Head of caudate nucleus (tissue), 42 donors: ENCODE measurements around the gene CYP3A5.

Experiments
- DNase-seq, 42 donors: peaks; one replicate each; pipeline versions ENCODE4 v3.0.0 to v3.0.0-alpha.2; 2020 to 2021; ENCODE audit warnings: mixed read lengths in 7 of 42
- intact Hi-C: fragments of 100-400 bp; cut with DNase I; formaldehyde crosslinking; loops from one replicate; pipeline ENCODE4 v1.15.0; 2022

Gene CYP3A5

GRCh38 chr7:99621271-99621670, 58.5 kb downstream of the CYP3A5 start:
- intact Hi-C loops, result no loop called here

DNA sequence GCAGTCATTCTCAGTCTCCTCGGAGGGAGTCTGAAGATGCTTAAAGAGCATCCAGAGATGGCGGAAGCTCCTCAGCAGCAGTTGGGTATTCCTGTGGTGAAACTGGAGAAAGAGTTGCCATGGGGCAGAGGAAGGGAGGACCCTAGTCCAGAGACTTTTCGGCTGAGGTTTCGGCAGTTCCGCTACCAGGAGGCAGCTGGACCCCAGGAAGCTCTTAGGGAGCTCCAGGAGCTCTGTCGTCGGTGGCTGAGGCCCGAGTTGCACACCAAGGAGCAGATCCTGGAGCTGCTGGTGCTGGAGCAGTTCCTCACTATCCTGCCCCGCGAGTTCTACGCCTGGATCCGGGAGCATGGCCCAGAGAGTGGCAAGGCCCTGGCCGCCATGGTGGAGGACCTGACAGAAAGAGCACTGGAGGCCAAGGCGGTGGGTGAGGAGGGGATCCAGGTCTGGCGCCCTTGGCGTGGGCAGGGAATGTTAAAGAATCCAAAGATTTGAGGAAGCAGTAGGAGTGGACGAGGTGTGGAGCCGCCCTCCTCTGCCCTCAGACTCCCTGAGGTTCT, 60.1 kb downstream of the CYP3A5 start:
- intact Hi-C loops, result loop anchor here (5.0 to 10.0 kb wide), 2 partner anchors 62 to 115 kb away; partner anchors contain the start of genes ZKSCAN5, ZNF394 and ZNF655

More at GRCh38 chr7:99621271-99621670, 58.5 kb downstream of the CYP3A5 start:
- DNase-seq, result no peak

GRCh38 chr7:99618726-99619125, 61.1 kb downstream of the CYP3A5 start:
- intact Hi-C loops, result loop anchor here (5.0 to 10.0 kb wide), 2 partner anchors 61 to 114 kb away; partner anchors contain the start of genes ZKSCAN5, ZNF394 and ZNF655
- no peak for DNase-seq

More for the DNA sequence above, 60.1 kb downstream of the CYP3A5 start:
- peak in 1 of 42 donors; percentile 14 for DNase-seq

DNA sequence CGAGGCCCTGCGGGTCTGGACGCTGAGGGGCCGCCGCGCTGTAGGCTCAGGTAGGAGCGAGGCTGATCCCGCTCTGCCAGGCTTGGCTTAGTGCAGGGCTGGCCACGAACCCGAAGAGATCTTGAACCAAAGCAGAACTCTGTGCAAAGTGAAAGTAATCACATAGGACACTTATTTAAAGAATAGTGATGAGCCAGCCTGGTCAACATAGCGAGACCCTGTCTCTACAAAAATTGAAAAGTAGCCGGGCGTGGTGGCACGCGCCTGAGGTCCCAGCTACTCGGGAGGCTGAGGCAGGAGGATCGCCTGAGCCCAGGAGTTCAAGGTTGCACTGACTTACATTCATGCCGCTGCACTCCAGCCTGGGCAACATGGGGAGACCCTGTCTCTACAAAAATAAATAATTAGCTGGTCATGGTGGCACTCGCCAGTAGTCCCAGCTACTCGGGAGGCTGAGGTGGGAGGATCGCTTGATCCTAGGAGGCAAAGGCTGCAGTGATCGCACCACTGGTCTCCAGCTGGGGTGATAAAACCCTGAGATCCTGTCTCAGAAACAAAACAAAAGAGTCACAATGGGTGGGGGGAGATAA, 62.5 kb downstream of the CYP3A5 start:
- intact Hi-C loops, result loop anchor here (5.0 to 10.0 kb wide), 2 partner anchors 60 to 112 kb away; partner anchors contain the start of genes ZKSCAN5, ZNF394 and ZNF655

GRCh38 chr7:99616359-99617191, 63.2 kb downstream of the CYP3A5 start, which contains the start of gene ZSCAN25:
ZSCAN25 (plus strand) TSS chr7:99616946; CDS start chr7:99619607, 2,661 bp downstream.
- intact Hi-C loops, result loop anchor here (5.0 to 10.0 kb wide), 2 partner anchors 59 to 112 kb away; partner anchors contain the start of genes ZKSCAN5, ZNF394 and ZNF655
- peak; percentile 80 to 96 (median 90) for DNase-seq

More for the DNA sequence above, 62.5 kb downstream of the CYP3A5 start:
- no peak for DNase-seq

DNA sequence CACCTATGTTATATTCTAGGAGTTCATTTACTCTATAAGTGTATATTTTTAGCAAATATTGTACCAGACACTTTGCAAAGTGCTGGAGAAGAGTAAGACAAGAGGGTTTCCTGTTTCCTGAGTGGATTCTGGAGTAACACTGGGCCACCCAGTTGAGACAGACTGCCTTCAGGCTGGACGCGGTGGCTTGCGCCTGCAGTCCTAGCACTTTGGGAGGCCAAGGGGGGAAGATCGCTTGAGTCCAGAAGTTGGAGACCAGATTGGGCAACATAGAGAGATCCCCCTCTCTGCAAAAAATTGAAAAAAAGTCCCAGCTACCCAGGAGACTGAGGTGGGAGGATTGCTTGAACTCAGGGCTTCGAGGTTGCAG, 63.8 kb downstream of the CYP3A5 start:
- peak in 1 of 42 donors; percentile 29 for DNase-seq
- intact Hi-C loops, result loop anchor here (5.0 to 10.0 kb wide), 2 partner anchors 59 to 111 kb away; partner anchors contain the start of genes ZKSCAN5, ZNF394 and ZNF655

- intact Hi-C loops, result loop anchor here (10.0 kb wide), 1 partner anchor 110 kb away; the partner anchor contains the start of genes ZKSCAN5 and ZNF394
- DNase-seq, result no peak
Observed at GRCh38 chr7:99614495-99614894, 65.3 kb downstream of the CYP3A5 start.

- intact Hi-C loops, result no loop called here
- DNase-seq, result no peak
Observed at GRCh38 chr7:99607548-99607947, 72.2 kb downstream of the CYP3A5 start.

- no peak for DNase-seq
- intact Hi-C loops, result no loop called here
Observed at GRCh38 chr7:99606531-99606930, 73.3 kb downstream of the CYP3A5 start.

DNA sequence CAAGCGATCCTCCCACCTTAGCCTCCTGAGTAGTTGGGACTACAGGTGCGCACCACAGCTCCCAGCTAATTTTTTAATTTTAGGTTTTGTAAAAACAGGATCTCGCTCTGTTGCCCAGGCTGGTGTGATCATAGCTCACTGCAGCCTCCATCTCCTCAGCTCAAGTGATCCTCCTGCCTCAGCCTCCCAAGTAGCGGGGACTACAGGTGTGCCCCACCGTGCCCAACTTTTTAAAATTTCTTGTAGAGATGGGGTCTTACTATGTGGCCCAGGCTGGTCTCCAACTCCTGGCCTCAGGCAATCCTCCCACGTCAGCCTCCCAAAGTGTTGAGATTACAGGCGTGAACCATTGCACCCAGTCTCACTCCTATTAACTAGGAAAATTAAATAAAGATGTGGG, 74.3 kb downstream of the CYP3A5 start:
- intact Hi-C loops, result no loop called here
- no peak for DNase-seq

DNA sequence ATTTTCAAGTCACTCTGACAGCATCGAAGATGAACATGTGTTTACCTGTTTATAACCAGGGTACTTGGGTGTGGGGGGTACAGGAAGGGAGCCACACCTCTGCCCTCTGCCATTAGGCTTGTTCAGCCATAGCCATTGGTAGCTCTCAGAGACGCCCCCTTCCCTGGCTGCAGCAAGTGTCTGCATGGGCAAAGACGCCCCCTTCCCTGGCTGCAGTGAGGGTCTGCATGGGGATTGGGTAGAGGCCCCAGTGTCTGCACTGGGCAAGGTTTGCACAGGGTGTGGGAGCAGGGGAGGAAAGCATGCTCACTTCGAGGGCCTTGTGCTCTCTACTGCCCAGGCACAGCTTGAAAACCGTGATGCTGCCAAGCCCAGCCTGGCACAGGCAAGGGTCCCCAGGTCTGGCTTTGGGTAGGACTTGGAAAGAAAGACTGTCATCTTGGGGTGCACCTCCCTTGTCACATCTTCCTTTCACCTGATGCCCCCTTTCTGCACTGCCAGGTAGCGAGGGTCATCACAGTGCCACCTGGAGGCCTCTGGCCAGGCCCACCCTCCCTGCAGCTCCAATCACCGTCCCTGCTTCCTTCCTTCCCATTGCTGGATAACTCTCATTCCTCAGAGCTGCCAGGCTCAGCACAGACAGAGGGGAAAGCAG, 78.0 kb downstream of the CYP3A5 start:
- no peak for DNase-seq
- intact Hi-C loops, result no loop called here

GRCh38 chr7:99599836-99600235, 80.0 kb downstream of the CYP3A5 start:
- intact Hi-C loops, result no loop called here
- DNase-seq, result no peak
